ENCODE results near the gene APCDD1L. TPM values are rescaled to one million over a fixed set of nuclear protein-coding genes. Genes with fewer than 3 reads are reported as not detected.

Gene APCDD1L
- total RNA-seq, 1 donor from 2014 or later: 16.4 TPM

DNA sequence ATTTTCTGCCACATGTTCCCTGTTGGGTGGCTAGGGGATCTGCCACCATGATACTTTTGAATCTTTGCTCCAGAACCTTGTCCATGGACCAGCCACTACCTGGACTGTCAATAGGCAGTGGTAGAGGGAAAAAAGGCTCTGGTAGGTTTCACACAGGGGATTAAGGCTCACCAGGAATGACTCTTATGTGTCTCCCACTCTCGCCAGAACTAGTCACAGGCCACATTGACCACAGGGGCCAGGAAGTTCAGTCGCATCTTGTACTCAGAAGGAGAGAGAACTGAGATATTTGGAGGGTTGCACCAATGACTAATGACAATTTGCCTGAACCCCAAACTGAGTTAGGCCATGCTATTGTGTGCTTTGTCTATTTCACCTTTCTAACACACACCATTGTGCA is 23.6 kb upstream of the APCDD1L start:
- Histone ChIP-seq H3K9ac (ENCODE audit: low read length) (no peak overlapping the region), H3K27me3 (ENCODE audit: insufficient read depth, low read length) (no peaks in the 10 kb centered on the region), H3K27ac (ENCODE audit: low read depth, low read length) (peak overlapping the region; percentile 15), H3K79me2 (ENCODE audit: insufficient read depth, low read length) (no peaks in the 10 kb centered on the region), H3K4me2 (ENCODE audit: low read length) (no peak overlapping the region), H3K4me3 (ENCODE audit: insufficient read depth, low read depth, low read length) (no peak overlapping the region), H2AFZ (ENCODE audit: low read depth, low read length) (no peak overlapping the region), H3K36me3 (ENCODE audit: insufficient read depth, low read length) (no peaks in the 10 kb centered on the region), H3K9me3 (ENCODE audit: insufficient read depth, low read depth, low read length) (peaks cover 6% of the 10 kb centered on the region), H3K4me1 (ENCODE audit: insufficient read depth, low read length) (peaks cover 11% of the 10 kb centered on the region), H4K20me1 (ENCODE audit: insufficient read depth, low read length) (no peaks in the 10 kb centered on the region)
- H3K4me1 Mint-ChIP-seq (ENCODE audit: low read depth, unreplicated experiment): peaks cover 10% of the 10 kb centered on the region
- FAIRE-seq: no peak
- DNase-seq (ENCODE audit: low read depth): peak; percentile 79
- no peak for TF ChIP-seq CTCF (IDR thresholded peaks at IDR 0.05; ENCODE audit: insufficient read depth, low read depth, low read length)
- TF ChIP-seq EZH2 (IDR thresholded peaks at IDR 0.05; ENCODE audit: insufficient read depth, low read length): no peak
- no peak overlapping the region for H3K4me3 Mint-ChIP-seq (ENCODE audit: unreplicated experiment)
- H3K9me3 Mint-ChIP-seq (ENCODE audit: unreplicated experiment): peaks cover 7% of the 10 kb centered on the region
- no peak overlapping the region for H3K27ac Mint-ChIP-seq (ENCODE audit: unreplicated experiment)
- H3K36me3 Mint-ChIP-seq (ENCODE audit: low read depth, unreplicated experiment): peaks cover 20% of the 10 kb centered on the region
- no peaks in the 10 kb centered on the region for H3K27me3 Mint-ChIP-seq (ENCODE audit: low read depth, unreplicated experiment)

DNA sequence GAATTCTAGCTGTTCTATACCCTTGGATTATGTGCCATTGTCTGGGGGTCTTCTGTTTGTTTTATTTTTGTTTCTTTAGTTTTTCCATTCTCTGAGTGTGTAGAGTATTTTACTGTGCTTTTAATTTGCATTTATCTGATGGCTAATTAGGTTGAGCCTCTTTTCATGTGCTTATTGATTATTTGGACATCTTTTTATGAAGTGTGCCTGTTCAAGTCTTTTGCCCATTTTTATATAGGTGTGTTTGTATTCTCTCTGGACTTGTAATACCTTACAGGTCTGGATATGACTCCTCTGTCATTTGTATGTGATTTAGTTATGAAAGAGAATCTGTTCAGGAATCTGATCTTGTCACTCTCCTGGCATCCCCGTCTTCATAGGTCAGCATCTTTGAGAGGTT is 22.6 kb upstream of the APCDD1L start:
- Histone ChIP-seq H4K20me1 (ENCODE audit: insufficient read depth, low read length) (no peaks in the 10 kb centered on the region), H3K9ac (ENCODE audit: low read length) (no peak overlapping the region), H2AFZ (ENCODE audit: low read depth, low read length) (no peak overlapping the region), H3K27me3 (ENCODE audit: insufficient read depth, low read length) (no peaks in the 10 kb centered on the region), H3K9me3 (ENCODE audit: insufficient read depth, low read depth, low read length) (peaks cover 6% of the 10 kb centered on the region), H3K4me3 (ENCODE audit: insufficient read depth, low read depth, low read length) (no peak overlapping the region), H3K79me2 (ENCODE audit: insufficient read depth, low read length) (no peaks in the 10 kb centered on the region), H3K4me1 (ENCODE audit: insufficient read depth, low read length) (peaks cover 11% of the 10 kb centered on the region), H3K36me3 (ENCODE audit: insufficient read depth, low read length) (no peaks in the 10 kb centered on the region), H3K4me2 (ENCODE audit: low read length) (no peak overlapping the region), H3K27ac (ENCODE audit: low read depth, low read length) (no peak overlapping the region)
- DNase-seq (ENCODE audit: low read depth) (no peak), FAIRE-seq (no peak)
- H3K27ac Mint-ChIP-seq (ENCODE audit: unreplicated experiment): peak overlapping the region; percentile 64
- no peaks in the 10 kb centered on the region for H3K27me3 Mint-ChIP-seq (ENCODE audit: low read depth, unreplicated experiment)
- no peak for TF ChIP-seq CTCF (IDR thresholded peaks at IDR 0.05; ENCODE audit: insufficient read depth, low read depth, low read length)
- TF ChIP-seq EZH2 (IDR thresholded peaks at IDR 0.05; ENCODE audit: insufficient read depth, low read length): no peak
- peaks cover 7% of the 10 kb centered on the region for H3K9me3 Mint-ChIP-seq (ENCODE audit: unreplicated experiment)
- peaks cover 10% of the 10 kb centered on the region for H3K4me1 Mint-ChIP-seq (ENCODE audit: low read depth, unreplicated experiment)
- H3K4me3 Mint-ChIP-seq (ENCODE audit: unreplicated experiment): no peak overlapping the region
- H3K36me3 Mint-ChIP-seq (ENCODE audit: low read depth, unreplicated experiment): peaks cover 20% of the 10 kb centered on the region

DNA sequence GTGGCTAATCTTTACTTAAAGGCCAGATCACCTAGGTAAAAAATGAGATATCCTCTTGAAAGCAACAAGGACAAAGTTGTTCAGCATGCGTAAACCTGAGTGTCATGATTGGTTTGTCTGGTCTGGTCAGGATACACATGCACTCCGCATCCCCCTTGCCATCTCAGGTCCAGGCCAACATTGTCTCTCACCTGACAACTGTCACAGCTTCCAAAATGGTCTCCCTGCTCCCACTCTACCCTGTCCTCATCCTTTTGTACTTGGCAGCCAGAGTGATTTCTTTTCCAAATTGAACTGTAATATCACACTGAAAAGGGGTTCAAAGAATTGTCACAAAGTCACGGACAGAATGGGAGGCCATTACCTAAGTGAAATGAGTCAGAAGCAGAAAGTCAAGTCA is 21.1 kb upstream of the APCDD1L start:
- no peaks in the 10 kb centered on the region for H3K79me2 ChIP-seq (ENCODE audit: insufficient read depth, low read length)
- no peak overlapping the region for H3K27ac ChIP-seq (ENCODE audit: low read depth, low read length)
- no peak for FAIRE-seq
- no peak overlapping the region for H3K4me3 ChIP-seq (ENCODE audit: insufficient read depth, low read depth, low read length)
- H3K36me3 ChIP-seq (ENCODE audit: insufficient read depth, low read length): no peaks in the 10 kb centered on the region
- H3K27me3 Mint-ChIP-seq (ENCODE audit: low read depth, unreplicated experiment): no peaks in the 10 kb centered on the region
- H3K36me3 Mint-ChIP-seq (ENCODE audit: low read depth, unreplicated experiment): peaks cover 22% of the 10 kb centered on the region
- DNase-seq (ENCODE audit: low read depth): no peak
- H3K27ac Mint-ChIP-seq (ENCODE audit: unreplicated experiment): no peak overlapping the region
- H2AFZ ChIP-seq (ENCODE audit: low read depth, low read length): no peak overlapping the region
- TF ChIP-seq EZH2 (IDR thresholded peaks at IDR 0.05; ENCODE audit: insufficient read depth, low read length): no peak
- TF ChIP-seq CTCF (IDR thresholded peaks at IDR 0.05; ENCODE audit: insufficient read depth, low read depth, low read length): no peak
- H3K27me3 ChIP-seq (ENCODE audit: insufficient read depth, low read length): no peaks in the 10 kb centered on the region
- no peak overlapping the region for H3K4me3 Mint-ChIP-seq (ENCODE audit: unreplicated experiment)
- H3K9ac ChIP-seq (ENCODE audit: low read length): no peak overlapping the region
- H3K9me3 Mint-ChIP-seq (ENCODE audit: unreplicated experiment): peaks cover 18% of the 10 kb centered on the region
- peaks cover 3% of the 10 kb centered on the region for H3K4me1 Mint-ChIP-seq (ENCODE audit: low read depth, unreplicated experiment)
- no peak overlapping the region for H3K4me2 ChIP-seq (ENCODE audit: low read length)
- H4K20me1 ChIP-seq (ENCODE audit: insufficient read depth, low read length): no peaks in the 10 kb centered on the region
- H3K9me3 ChIP-seq (ENCODE audit: insufficient read depth, low read depth, low read length): peaks cover 6% of the 10 kb centered on the region
- H3K4me1 ChIP-seq (ENCODE audit: insufficient read depth, low read length): peaks cover 6% of the 10 kb centered on the region
